GM23338 (cell line): ENCODE measurements around the gene STK16. TPM values are rescaled to one million over a fixed set of nuclear protein-coding genes. Genes with fewer than 3 reads are reported as not detected.

Experiments
- ATAC-seq: fragments of 200-7000 bp; cut with Tn5 transposase; 3 replicates; pipeline ENCODE4 v1.9.1; 2020
- DNase-seq: peaks from one replicate; pipeline ENCODE4 v3.0.0-alpha.2; 2015; ENCODE audit warnings: low spot score
- H2AFZ ChIP-seq: fragments of 200-600 bp; sonication (generic); 2 replicates; pipeline ENCODE4 v1.8.0; 2016; ENCODE audit warnings: antibody characterized with exemption, mild to moderate bottlenecking, moderate library complexity
- H3F3A ChIP-seq: fragments of 200-600 bp; sonication (generic); replicated peaks from 2 replicates; pipeline ENCODE4 v1.8.0; 2017; ENCODE audit warnings: antibody characterized with exemption, mixed run types, low read depth
- H3K27ac ChIP-seq: fragments of 200-600 bp; sonication (generic); 2 replicates; pipeline ENCODE4 v1.6.1; 2016; ENCODE audit warnings: low read depth
- H3K27me3 ChIP-seq: fragments of 200-600 bp; sonication (generic); 2 replicates; pipeline ENCODE4 v1.8.0; 2016; ENCODE audit warnings: mild to moderate bottlenecking, mixed run types, moderate library complexity; ENCODE audit not compliant: insufficient read depth
- H3K36me3 ChIP-seq: fragments of 200-600 bp; sonication (generic); 2 replicates; pipeline ENCODE4 v1.8.0; 2016; ENCODE audit warnings: mild to moderate bottlenecking; ENCODE audit not compliant: insufficient read depth
- H3K4me1 ChIP-seq: fragments of 200-600 bp; sonication (generic); 2 replicates; pipeline ENCODE4 v1.8.0; 2016; ENCODE audit warnings: mild to moderate bottlenecking, moderate library complexity; ENCODE audit not compliant: insufficient read depth
- H3K4me2 ChIP-seq: fragments of 200-600 bp; sonication (generic); 2 replicates; pipeline ENCODE4 v1.7.1; 2017; ENCODE audit warnings: mixed run types
- H3K4me3 ChIP-seq: fragments of 200-600 bp; sonication (generic); 2 replicates; pipeline ENCODE4 v1.6.1; 2016; ENCODE audit warnings: mixed run types
- H3K79me2 ChIP-seq: fragments of 200-600 bp; sonication (generic); replicated peaks from 2 replicates; pipeline ENCODE4 v1.8.0; 2017; ENCODE audit warnings: mild to moderate bottlenecking; ENCODE audit not compliant: insufficient read depth
- H3K9me2 ChIP-seq: fragments of 200-600 bp; sonication (generic); 2 replicates; pipeline ENCODE4 v1.8.0; 2017; ENCODE audit not compliant: insufficient read depth
- H4K20me1 ChIP-seq: fragments of 200-600 bp; sonication (generic); replicated peaks from 2 replicates; pipeline ENCODE4 v1.8.0; 2017; ENCODE audit warnings: mild to moderate bottlenecking; ENCODE audit not compliant: insufficient read depth
- H3K27ac Mint-ChIP-seq: 2 replicates; pipeline ENCODE4 v1.8.0; 2020; ENCODE audit warnings: inconsistent platforms, mild to moderate bottlenecking, moderate library complexity, mixed read lengths
- H3K27me3 Mint-ChIP-seq: 3 replicates; pipeline ENCODE4 v1.8.0; 2022; ENCODE audit warnings: low read depth, mild to moderate bottlenecking, moderate library complexity, mixed read lengths, inconsistent platforms; ENCODE audit not compliant: insufficient read depth, poor library complexity
- H3K36me3 Mint-ChIP-seq: 3 replicates; pipeline ENCODE4 v1.8.0; 2021; ENCODE audit warnings: low read depth, mild to moderate bottlenecking, inconsistent platforms, moderate library complexity, mixed read lengths
- H3K4me1 Mint-ChIP-seq: 3 replicates; pipeline ENCODE4 v1.8.0; 2020; ENCODE audit warnings: mild to moderate bottlenecking, inconsistent platforms, mixed read lengths
- H3K4me3 Mint-ChIP-seq: 3 replicates; pipeline ENCODE4 v1.8.0; 2021; ENCODE audit warnings: moderate library complexity, mild to moderate bottlenecking, inconsistent platforms, mixed read lengths
- H3K9me3 Mint-ChIP-seq: 3 replicates; pipeline ENCODE4 v1.8.0; 2020; ENCODE audit warnings: moderate library complexity, mild to moderate bottlenecking, inconsistent platforms, mixed read lengths
- CTCF ChIP-seq, 2 experiments: fragments of 200-600 bp in 1 of 2; sonication (generic) in 1 of 2; conservative IDR thresholded peaks; 2 replicates each; pipeline versions ENCODE4 v1.5.1 to v1.6.1; 2016 to 2017; ENCODE audit warnings: antibody characterized with exemption in 2 of 2, low read depth in 2 of 2, mild to moderate bottlenecking in 2 of 2, moderate library complexity in 1 of 2
- ETS1 ChIP-seq: IDR thresholded peaks from 2 replicates; pipeline ENCODE4 v1.6.1; 2016; ENCODE audit warnings: antibody characterized with exemption
- EZH2 ChIP-seq: fragments of 200-600 bp; sonication (generic); IDR thresholded peaks from one replicate; pipeline ENCODE4 v1.8.0; 2017; ENCODE audit warnings: antibody characterized with exemption, mild to moderate bottlenecking, low read depth; ENCODE audit not compliant: unreplicated experiment
- EZH2phosphoT487 ChIP-seq: fragments of 200-600 bp; sonication (generic); IDR thresholded peaks from one replicate; pipeline ENCODE4 v1.8.1; 2018; ENCODE audit warnings: antibody characterized with exemption; ENCODE audit not compliant: unreplicated experiment
- JUNB ChIP-seq: IDR thresholded peaks from one replicate; pipeline ENCODE4 v1.6.1; 2016; ENCODE audit warnings: antibody characterized with exemption; ENCODE audit not compliant: unreplicated experiment
- REST ChIP-seq: IDR thresholded peaks from one replicate; pipeline ENCODE4 v1.6.1; 2018; ENCODE audit warnings: antibody characterized with exemption; ENCODE audit not compliant: unreplicated experiment
- polyA plus RNA-seq: library from polyadenylated mRNA; unstranded; fragments of >200 nt; fragmentation: Nextera tagmentation; extraction: Ambion mirVana; gene quantifications from 2 replicates; pipeline ENCODE4 v1.2.1, GENCODE V29; 2016
- total RNA-seq: library from RNA; depleted of rRNA; stranded (reverse); fragments of >200 nt; shearing (Covaris generic); gene quantifications from 2 replicates; pipeline ENCODE4 v1.2.3, GENCODE V29; 2014

STK16 gene
- total and polyA plus RNA-seq, 2 experiments from 2014 or later: 3.1 to 17.0 TPM

GRCh38 chr2:219294356-219295351 is 49.4 kb downstream of the STK16 start (continued):
- no peak for TF ChIP-seq REST

GRCh38 chr2:219296142-219296541 is 50.9 kb downstream of the STK16 start:
- Mint-ChIP-seq H3K9me3 (no peaks in the 10 kb centered on the region; the same call in 1 of the 3 replicates), H3K36me3 (no peaks in the 10 kb centered on the region; the same call in 2 of the 3 replicates), H3K27me3 (peaks cover 36% of the 10 kb centered on the region), H3K4me1 (peaks cover 12% of the 10 kb centered on the region), H3K4me3 (no peak overlapping the region), H3K27ac (no peak overlapping the region)
- Histone ChIP-seq H3K79me2 (no peaks in the 10 kb centered on the region), H3K4me1 (peaks cover 9% of the 10 kb centered on the region), H3K27me3 (peaks cover 19% of the 10 kb centered on the region), H3F3A (peaks cover 5% of the 10 kb centered on the region; the same call in 1 of the 2 replicates), H4K20me1 (no peaks in the 10 kb centered on the region), H3K4me2 (no peak overlapping the region), H3K27ac (no peak overlapping the region), H3K4me3 (no peak overlapping the region), H2AFZ (no peak overlapping the region), H3K9me2 (no peaks in the 10 kb centered on the region), H3K36me3 (no peaks in the 10 kb centered on the region)
- ATAC-seq (no peak), DNase-seq (no peak)
- TF ChIP-seq EZH2 (no peak), JUNB (no peak), CTCF (conservative IDR thresholded peaks at IDR 0.05; ENCODE audit: low read depth in 2 of 2) (no peak), EZH2phosphoT487 (no peak), ETS1 (no peak)
